Activated CD8-positive, alpha-beta memory T cell treated with anti-CD3 and anti-CD28 coated beads for 36 hours (primary cell): ENCODE data around the gene TMEM45B. TPM values are rescaled to one million over a fixed set of nuclear protein-coding genes. Genes with fewer than 3 reads are reported as not detected.
"Not testable (repeated sequence)": the region's sequence is repeated elsewhere in the genome, so short reads cannot be mapped to it uniquely, and the experiment has no call there.

Experiments used
- CTCF ChIA-PET: fragments of 350-600 bp; sonication (Branson Sonifier 250); formaldehyde crosslinking; loops from one replicate; lab custom pipeline; 2021; ENCODE audit warnings: antibody characterized with exemption; lab: Charles Lee
- POLR2A ChIA-PET: fragments of 350-600 bp; sonication (Branson Sonifier 250); formaldehyde crosslinking; loops from one replicate; lab custom pipeline; 2021; ENCODE audit warnings: antibody characterized with exemption; lab: Charles Lee
- total RNA-seq, 2 experiments: library from RNA; stranded (reverse); gene quantifications; one replicate each; pipeline ENCODE4 v1.2.3, GENCODE V29; 2021

Gene TMEM45B
- total RNA-seq, 2 experiments from 2014 or later, result 0.31 to 0.59 TPM

DNA sequence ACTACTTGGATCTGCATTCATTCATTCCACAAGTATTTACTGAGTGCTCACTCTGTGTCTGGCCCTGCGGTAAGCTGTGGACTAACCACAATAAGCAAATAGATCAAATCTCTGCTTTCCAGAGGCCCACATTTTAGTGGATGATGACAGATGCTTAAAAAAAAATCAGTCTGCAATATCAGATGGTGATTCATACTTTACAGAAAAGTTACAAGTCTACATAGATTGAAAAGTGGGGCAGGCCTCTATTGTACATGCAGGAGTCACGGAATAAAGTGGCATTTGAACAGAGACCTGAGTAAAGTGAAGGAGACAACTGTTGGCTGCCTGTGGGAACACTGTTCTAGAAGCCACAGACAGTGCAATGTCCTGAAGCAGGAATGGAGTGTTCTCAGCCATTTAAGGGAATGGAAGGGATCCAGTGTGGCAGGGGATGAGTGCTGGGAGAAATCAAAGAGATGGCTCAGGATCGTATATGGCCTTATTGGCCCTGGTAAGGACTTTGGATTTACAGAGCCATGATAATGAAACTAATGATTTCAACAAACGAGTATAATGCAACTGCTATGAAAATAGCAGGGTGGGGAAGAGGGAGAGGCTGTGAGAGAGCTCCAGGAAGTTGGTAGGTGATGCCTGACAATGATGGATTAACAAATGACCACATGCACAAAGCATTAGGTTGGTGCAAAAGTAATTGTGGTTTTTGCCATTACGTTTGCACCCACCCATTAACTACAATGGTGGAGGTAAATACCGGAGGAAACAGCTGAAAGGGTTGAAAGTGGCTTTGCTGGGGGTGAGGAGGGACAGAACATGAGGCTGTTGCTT, 31.1 kb downstream of the TMEM45B start:
- POLR2A ChIA-PET, result no interaction called here
- CTCF ChIA-PET, result interaction anchor here (0.7 kb wide), 1 partner anchor 97 kb away, joined by 3 read pairs; no protein-coding TSS in a partner anchor

DNA sequence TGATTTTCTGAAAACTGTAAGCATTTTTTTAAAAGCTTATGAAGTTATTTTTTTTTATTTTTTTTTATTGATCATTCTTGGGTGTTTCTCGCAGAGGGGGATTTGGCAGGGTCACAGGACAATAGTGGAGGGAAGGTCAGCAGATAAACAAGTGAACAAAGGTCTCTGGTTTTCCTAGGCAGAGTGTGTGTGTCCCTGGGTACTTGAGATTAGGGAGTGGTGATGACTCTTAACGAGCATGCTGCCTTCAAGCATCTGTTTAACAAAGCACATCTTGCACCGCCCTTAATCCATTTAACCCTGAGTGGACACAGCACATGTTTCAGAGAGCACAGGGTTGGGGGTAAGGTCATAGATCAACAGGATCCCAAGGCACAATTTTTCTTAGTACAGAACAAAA, 31.7 kb downstream of the TMEM45B start:
- CTCF ChIA-PET, POLR2A ChIA-PET: not testable (repeated sequence)

DNA sequence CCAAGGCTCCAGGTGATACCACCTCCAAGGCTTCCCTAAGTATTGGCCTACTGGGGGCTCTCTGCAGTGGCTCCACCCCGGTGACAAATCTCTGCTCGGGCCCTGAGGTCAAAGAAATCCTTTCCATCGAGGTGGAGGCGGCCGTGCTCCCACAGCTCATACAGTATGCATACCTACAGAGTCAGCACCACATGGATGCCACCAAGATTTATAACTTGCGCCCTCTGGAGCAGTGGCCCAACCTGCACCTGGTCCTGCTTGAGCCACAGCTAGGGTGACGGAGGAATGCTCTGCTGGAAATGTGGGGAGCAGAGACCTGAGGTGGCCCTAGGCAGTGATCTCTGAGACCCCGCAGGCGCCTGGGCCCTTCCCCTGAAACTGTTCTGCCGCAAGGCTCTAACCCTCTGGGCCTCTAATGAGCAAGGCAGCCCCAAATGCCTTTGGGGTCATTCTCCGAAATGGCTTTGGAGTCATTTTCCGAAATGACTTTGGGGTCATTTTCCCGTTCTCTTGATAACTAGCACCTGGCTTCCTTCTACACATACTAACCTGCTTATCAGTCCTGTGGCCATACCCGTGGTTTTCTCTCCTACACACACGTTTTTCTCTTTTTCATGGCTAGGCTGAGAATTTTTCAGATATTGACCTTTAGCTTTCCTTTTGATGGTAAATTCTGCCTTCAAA, 33.9 kb downstream of the TMEM45B start:
- ChIA-PET CTCF (no interaction called here), POLR2A (no interaction called here)

DNA sequence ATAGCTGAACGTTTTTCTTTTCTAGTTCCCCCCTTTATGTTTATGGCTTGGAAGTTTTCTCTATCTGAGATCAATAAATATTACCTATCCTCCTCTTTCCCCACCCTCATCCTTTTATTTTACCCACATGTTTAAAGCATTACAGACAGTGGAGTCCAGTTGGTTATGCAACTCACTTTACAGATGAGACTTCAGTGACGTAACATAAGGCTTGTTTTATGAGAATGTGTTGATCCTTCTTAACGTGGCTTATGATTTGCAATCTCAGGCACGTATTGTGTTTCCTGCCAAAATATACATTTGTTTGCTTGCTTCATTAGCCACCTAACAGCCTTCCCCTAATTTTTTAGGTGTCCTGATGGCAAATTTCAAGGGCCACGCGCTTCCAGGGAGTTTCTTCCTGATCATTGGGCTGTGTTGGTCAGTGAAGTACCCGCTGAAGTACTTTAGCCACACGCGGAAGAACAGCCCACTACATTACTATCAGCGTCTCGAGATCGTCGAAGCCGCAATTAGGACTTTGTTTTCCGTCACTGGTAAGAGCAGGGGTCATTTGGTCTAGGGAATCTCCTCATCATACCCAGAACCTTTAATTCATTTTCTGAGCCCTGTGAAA, 36.6 kb downstream of the TMEM45B start:
- ChIA-PET CTCF (no interaction called here), POLR2A (no interaction called here)

DNA sequence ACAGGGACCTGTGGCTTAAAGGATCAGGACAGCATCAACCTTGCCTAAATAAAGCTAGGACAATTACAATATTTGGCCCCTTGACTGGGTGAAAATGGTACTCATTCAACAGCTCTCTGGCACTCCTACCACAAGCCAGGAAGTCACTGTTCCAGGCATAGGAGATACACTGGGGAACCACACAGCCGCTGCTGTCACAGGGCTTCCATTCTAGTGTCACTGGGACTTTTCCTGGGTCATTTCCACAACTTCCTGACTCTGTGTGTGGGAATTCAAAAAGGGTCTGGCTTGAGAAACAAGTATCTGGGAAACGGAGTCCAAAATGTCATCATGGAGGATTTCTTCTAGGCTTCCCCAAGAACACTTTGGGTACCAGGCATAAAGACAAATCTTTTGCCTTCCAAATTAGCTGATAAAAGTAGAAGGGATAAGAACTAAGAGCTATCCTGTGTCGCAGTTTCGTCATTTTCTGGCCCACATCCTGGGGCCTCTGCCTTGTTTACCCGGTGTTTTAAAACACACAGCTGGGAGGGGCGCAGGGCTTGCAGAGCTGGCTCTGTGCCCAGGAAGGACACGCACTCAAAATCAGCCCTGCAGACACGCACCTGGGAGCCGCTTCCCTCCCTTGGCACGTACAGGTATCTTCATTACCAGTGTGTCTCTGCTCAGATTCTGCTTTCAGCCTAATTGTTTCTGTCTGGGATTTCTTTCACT, 38.0 kb downstream of the TMEM45B start:
- ChIA-PET POLR2A (no interaction called here), CTCF (no interaction called here)

DNA sequence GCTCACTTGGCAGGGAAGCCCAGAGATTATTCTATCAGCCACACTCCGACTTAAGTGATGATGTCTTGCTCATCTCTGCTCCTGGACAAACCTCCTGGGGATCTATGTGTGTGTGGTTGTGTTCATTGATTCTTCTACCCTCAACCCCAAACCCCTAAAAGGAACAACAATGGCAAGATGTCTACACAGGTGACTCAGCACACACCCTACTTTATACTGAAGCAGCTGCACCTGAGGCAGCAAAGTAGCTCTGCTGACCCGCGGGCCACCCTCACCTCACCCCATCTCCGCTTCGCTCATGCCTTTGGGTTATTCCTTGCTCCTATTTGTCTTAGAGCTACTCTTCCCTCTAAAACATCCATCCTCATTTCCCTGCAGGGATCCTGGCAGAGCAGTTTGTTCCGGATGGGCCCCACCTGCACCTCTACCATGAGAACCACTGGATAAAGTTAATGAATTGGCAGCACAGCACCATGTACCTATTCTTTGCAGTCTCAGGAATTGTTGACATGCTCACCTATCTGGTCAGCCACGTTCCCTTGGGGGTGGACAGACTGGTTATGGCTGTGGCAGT, 38.7 kb downstream of the TMEM45B start:
- ChIA-PET CTCF (no interaction called here), POLR2A (no interaction called here)

DNA sequence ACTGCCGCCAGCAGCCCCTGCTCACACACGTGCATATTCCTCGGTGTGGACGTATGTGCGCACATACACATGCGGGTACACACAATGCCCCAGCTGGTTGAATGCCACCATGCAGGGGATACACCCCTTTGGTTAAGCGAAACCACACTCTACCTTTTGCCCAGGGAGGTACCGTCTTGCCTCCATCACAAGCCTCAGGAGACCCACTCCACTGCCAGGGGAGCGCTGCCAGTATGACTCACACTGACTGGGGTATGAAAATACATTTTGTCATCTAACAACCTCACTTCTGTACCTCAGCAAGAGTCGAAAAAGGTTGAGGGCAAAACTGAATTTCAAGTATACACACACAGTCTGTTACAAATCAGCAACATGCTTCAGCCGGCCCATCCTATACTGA, 39.4 kb downstream of the TMEM45B start:
- ChIA-PET POLR2A (no interaction called here), CTCF (no interaction called here)

DNA sequence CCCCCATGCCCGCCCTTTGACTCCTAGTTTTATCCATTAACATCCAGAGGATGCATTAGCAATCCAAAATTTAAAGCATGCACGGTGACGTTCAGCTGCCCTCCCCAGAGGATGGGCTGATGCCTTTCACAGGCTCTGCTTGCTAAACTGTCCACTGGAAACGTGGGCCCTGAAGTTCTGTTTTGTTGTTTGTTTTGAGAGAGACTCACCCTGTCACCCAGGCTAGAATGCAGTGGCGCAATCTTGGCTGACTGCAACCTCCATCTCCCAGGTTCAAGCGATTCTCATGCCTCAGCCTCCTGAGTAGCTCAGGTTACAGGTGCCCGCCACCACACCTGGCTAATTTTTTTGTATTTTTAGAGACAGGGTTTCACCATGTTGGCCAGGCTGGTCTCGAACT, 40.4 kb downstream of the TMEM45B start:
- ChIA-PET POLR2A (no interaction called here), CTCF (no interaction called here)

DNA sequence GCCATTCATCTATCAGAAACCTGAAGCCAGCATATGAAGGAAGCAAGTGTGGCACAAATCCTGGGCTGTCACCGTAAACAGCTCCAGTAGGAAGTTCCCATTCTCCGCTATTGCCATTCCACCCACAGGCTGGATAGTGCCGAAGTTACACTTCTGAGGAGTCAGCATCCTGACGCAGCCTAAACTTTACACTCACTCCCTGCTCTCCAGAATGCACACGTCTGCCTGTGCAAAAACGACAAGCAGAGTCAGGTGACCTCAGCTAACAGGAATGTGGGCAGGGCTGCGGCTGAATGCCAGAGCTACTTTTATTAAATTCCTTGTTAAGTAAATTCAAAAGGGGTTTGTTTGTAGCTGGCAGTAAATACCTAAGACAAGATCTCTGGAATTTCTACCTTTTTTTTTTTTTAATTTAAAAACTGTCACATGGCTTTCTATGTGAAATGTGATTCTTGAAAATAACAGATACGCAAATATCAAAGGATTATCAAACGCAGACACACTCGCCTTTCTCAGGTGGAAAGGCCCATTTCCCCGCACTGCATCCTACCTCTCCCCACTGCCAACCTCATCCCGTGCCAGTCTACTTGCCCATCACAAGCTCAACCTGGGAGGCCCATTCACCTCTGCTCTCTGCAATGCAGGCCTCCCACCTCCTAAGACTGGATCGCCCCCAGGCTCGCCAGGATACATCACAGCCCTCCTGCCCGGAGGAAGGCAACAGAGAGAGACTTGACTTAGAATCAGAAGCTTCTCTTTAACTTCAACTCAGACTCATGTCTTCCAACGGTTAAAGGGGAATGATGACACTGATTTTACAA, 46.3 kb downstream of the TMEM45B start:
- CTCF ChIA-PET, result no interaction called here
- POLR2A ChIA-PET, result no interaction called here

DNA sequence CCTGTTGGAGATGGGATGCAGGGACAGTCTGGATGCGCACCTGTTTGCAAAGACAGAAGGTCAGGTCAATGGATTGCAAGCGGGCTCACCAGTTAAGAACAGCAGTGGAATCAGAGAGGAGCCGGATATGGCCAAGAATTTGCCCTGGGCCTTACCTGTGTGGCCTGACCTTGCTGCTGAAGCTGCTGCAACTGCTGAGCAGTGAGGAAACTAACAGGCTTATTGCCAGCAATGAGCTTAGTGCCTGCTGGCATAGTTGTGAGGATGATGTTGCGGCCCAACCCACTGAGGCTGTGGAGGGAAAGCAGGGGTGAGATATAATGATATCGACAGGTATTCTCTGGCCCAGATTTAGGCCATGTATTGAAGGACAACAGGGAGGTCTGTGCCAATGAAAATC, 49.2 kb downstream of the TMEM45B start:
- ChIA-PET POLR2A (no interaction called here), CTCF (no interaction called here)

DNA sequence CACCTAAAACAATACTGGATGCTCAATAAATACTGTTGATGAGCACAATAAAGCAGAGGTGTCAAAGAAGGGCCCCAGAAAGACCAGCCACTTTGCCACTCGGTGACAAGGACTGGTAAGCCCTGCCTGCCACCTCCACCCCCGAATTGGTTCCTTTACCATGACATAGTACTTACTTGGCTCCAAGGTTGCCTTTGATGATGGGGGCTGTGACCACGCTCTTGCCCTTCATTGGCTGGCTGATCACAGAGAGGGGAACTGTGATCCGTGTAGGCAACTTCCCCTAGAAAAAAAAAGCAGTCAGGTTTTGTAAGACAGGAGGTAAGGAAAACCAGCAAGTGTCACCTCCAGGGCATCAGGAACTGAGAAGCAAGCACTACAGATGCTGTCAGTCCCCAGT, 50.1 kb downstream of the TMEM45B start:
- POLR2A ChIA-PET, result no interaction called here

DNA sequence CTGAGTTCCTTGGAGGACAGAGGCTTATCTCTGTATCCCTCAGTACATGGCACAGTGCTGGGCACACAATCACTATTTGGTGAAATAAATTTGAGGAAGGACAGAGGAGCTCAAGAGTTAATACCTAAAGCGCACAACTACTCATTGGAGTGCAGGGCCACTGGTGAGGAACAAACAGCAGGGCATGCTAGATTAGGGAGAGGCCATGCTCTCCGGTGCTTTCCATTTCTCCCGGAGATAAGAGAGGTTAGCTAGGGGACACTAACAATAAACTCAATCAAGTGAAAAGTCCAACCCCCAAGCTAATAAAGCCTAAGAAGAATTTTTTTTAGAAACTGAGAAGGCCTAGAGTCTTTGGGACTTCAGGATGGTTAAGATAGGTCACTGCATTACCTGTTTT, 50.7 kb downstream of the TMEM45B start:
- ChIA-PET POLR2A (no interaction called here), CTCF (no interaction called here)

More for the DNA sequence above, 50.1 kb downstream of the TMEM45B start:
- CTCF ChIA-PET, result no interaction called here

DNA sequence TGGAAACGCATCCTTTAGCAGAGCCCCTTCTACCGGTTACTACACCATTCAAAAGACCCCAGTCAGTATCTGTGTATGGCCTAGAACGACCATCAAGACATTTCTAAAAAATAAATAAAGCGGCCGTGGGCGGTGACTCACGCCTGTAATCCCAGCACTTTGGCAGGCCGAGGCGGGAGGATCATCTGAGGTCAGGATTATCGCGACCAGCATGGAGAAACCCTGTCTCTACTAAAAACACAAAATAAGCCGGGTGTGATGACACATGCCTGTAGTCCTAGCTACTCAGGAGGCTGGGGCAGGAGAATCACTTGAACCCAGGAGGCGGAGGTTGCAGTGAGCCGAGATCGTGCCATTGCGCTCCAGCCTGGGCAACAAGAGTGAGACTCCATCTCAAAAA, 53.0 kb downstream of the TMEM45B start:
- POLR2A ChIA-PET, result not testable (repeated sequence)

DNA sequence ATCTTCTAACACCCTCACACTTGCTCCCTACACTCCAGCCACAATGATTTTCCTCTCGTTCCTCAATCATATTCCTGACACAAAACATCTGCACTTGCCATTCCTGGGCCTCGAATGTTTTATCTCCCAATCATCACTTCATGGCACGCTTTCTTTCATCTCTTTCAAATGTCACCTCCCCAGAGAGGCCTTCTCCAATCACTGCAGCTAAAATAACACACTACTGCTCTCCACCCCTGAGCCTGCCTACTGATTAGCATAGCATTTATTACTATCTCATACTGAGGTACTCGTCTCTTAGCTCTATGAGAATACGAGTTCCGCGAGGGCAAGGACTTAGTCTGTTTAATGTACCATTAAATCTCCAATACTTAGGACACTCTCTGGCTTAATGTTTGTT, 56.3 kb downstream of the TMEM45B start:
- ChIA-PET CTCF (no interaction called here), POLR2A (no interaction called here)

More for the DNA sequence above, 53.0 kb downstream of the TMEM45B start:
- CTCF ChIA-PET, result not testable (repeated sequence)

DNA sequence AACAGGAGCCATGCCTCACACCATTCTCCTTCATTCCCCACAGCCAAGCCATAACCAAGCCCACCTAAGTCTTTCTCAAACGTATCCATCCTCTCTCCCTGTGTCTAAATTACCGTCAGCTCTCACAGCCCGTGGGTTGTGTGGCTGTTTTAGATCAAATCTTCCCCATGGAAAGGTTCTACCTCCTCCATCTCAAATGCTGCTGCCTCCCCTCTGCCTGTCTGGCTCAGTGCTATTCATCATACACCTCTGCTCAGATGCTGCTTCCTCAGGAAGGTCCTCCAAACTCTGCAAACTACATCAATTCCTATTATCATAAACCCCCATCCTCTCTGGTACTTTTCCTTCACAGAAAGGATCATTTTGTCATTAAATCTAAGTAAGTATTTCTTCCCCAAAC, 64.7 kb downstream of the TMEM45B start:
- CTCF ChIA-PET, result no interaction called here
- POLR2A ChIA-PET, result no interaction called here

DNA sequence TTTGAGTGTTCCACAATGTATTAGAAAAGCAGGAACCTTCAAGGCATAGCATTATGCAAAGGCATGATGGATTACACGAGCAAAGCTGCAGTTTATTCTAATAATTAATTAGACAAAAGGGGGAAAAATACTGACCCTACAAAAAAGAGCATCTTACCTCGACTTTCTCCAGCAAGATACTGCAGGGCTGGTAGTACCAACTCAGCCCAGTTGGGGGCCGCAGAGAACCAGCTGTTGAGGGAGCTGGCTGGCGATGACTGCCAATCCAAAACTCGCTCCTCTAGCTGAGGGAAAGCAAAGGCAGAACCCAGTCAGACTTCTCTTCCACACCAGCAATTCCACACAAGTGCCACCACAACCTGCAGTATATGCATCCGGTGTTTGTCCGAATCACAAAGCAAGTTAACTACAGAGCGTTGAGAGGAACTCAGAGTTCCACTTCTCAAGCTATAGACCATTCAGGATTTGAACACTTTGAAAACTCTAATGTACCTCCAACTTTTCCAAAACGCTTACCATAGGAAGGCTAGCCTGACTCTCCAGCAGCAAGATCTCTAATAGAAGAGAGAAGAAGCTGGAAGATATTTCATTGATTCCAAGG, 66.0 kb downstream of the TMEM45B start:
- CTCF ChIA-PET, result no interaction called here
- POLR2A ChIA-PET, result no interaction called here

DNA sequence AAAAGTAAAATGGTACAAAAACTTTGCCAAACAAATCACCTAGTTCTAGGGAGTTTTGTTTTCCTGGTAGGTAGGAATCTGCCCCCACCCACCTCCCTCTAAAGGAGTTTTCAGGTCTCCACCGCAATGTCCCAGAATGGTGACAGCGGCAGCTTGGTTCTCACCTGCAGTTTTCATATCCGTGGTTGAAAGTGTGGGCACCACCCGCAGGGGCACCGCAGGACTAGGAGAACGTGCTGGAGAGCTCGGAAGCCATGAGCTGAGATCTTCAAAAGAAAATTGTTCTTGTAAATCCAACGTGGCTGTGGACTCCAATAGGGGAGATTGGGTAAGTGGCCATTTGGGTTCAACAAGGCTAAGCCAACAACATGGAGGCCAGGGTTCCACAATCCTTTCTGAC, 68.9 kb downstream of the TMEM45B start:
- POLR2A ChIA-PET, result no interaction called here
- CTCF ChIA-PET, result no interaction called here

DNA sequence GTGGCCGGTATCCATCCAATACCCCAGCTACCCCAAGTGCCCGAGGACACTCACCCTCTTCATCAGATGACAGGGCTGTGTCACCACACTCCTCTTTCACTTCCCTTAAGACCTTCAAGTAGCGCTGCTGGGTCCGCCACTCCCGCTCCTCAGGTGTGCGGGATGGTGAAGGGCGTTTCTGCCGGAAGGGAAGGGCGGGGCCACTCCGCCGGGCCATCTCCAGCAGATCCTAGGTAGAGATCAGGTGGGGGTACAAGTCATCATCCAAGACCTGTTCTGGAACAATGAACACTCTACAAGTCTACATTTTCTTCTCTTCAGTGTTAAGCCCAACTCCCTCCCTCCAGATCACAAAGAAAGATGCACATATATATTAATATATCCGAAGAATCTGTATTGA, 69.7 kb downstream of the TMEM45B start:
- ChIA-PET POLR2A (no interaction called here), CTCF (no interaction called here)

DNA sequence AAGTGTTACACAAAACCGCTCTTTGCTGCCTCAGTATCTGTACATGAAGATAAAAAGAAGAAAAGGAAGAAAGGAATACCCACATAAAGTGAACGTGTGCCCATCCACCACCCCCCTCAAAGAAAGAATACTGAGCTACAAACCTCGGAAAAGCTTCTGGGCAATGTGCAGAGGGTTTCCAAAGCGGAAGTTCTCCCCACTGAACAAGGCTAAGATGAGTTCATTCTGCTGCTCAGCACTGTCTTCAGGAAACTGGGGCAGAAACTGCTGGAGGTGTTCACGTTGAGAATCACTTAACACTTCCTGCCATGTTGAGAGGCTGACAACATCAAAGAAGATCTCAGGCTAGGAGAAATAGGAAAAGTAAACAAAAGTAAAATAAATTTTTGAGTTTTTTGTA, 72.8 kb downstream of the TMEM45B start:
- ChIA-PET CTCF (no interaction called here), POLR2A (no interaction called here)
